ENCODE data around the gene SQOR. TPM values are rescaled to one million over a fixed set of nuclear protein-coding genes. Genes with fewer than 3 reads are reported as not detected.
A peak's percentile ranks its signal among the peaks of the same experiment; 100 is the strongest.

Gene SQOR
- total and polyA plus RNA-seq, 2 of the 4 experiments (the other 2 are of a cell fraction), result 22.1 to 40.3 TPM

DNA sequence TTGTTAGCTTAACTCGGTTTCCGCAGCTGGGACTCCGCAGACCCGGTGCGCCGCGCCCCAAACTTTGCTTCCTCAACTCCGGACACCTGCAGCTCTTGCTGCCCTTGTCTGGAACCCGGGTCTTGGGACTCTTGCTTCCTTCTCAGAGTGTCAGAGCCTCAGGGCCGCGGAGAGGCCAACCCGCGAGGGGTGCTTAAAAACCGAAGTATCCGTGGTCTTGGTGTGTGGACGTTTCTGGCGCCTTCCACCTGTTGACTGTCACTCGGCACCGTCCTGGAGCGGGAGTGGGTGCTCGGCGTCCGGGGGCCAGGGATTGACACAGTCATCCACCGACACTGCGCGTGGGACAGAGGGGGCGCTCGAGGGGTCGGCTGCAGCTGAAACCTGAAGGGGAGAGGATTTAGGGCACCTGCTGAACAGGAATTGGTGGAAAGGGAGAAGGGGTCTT, 386 bp downstream of the SQOR start:
- no peaks in the 10 kb centered on the region for H3K36me3 ChIP-seq (ENCODE audit: control insufficient read depth, insufficient read depth, low read length)
- H3K23ac ChIP-seq (ENCODE audit: low read depth, low read length), result peak overlapping the region; percentile 27; the same call in 1 of the 2 replicates
- no peaks in the 10 kb centered on the region for H3K27me3 ChIP-seq (ENCODE audit: control insufficient read depth, insufficient read depth, low read length)
- H3K56ac ChIP-seq (ENCODE audit: extremely low read depth, insufficient read depth, low read length), result peak overlapping the region; percentile 43; the same call in 1 of the 2 replicates
- peak overlapping the region; percentile 2 for H4K5ac ChIP-seq (ENCODE audit: low read depth, low read length)
- peak overlapping the region; percentile 54 for H3K9ac ChIP-seq (ENCODE audit: low read depth, low read length)
- no peaks in the 10 kb centered on the region for H4K20me1 ChIP-seq (ENCODE audit: insufficient read depth, low read length)
- ATAC-seq (ENCODE audit: low read depth) (peak; percentile 15), DNase-seq (no peak)
- peaks cover 8% of the 10 kb centered on the region for H3K9me1 ChIP-seq (ENCODE audit: insufficient read depth, low read length)
- H4K91ac ChIP-seq (ENCODE audit: insufficient read depth, low read depth, low read length), result peak overlapping the region; percentile 19; the same call in 1 of the 2 replicates
- dilution Hi-C loops (cut with HindIII; ENCODE audit: low sequenced_read_pairs, unreplicated experiment), result no loop called here
- peak overlapping the region; percentile 7 for H3K18ac ChIP-seq (ENCODE audit: low read depth, low read length)
- H3K9me3 ChIP-seq (ENCODE audit: control insufficient read depth, insufficient read depth, low read length), result no peaks in the 10 kb centered on the region
- peaks cover 8 to 17% of the 10 kb centered on the region in 2 experiments for H3K79me1 ChIP-seq (ENCODE audit: low read depth in 1 of 2, low read length in 2 of 2)
- peak overlapping the region; percentile 55; the same call in 2 of the 3 replicates for H2BK15ac ChIP-seq (ENCODE audit: low read depth, low read length)
- H3K4ac ChIP-seq (ENCODE audit: low read depth, low read length), result peak overlapping the region; percentile 77; the same call in 1 of the 2 replicates
- H2AFZ ChIP-seq (replicated peaks; ENCODE audit: low read length, poor library complexity), result peak overlapping the region; percentile 97
- peak overlapping the region; percentile 58; the same call in 1 of the 2 replicates for H2BK120ac ChIP-seq (ENCODE audit: low read depth, low read length)
- peak overlapping the region; percentile 83 for H2AK9ac ChIP-seq (replicated peaks; ENCODE audit: low read depth, low read length, poor library complexity)
- H3K4me2 ChIP-seq (ENCODE audit: low read depth, low read length), result peak overlapping the region; percentile 85
- TF ChIP-seq, protein P1, sequence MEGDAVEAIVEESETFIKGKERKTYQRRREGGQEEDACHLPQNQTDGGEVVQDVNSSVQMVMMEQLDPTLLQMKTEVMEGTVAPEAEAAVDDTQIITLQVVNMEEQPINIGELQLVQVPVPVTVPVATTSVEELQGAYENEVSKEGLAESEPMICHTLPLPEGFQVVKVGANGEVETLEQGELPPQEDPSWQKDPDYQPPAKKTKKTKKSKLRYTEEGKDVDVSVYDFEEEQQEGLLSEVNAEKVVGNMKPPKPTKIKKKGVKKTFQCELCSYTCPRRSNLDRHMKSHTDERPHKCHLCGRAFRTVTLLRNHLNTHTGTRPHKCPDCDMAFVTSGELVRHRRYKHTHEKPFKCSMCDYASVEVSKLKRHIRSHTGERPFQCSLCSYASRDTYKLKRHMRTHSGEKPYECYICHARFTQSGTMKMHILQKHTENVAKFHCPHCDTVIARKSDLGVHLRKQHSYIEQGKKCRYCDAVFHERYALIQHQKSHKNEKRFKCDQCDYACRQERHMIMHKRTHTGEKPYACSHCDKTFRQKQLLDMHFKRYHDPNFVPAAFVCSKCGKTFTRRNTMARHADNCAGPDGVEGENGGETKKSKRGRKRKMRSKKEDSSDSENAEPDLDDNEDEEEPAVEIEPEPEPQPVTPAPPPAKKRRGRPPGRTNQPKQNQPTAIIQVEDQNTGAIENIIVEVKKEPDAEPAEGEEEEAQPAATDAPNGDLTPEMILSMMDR (conservative IDR thresholded peaks at IDR 0.05; ENCODE audit: low read depth, low read length), result peak; percentile 32
- no peak for TF ChIP-seq MAZ (IDR thresholded peaks at IDR 0.05; ENCODE audit: borderline replicate concordance, low read depth, low read length)
- in situ Hi-C loops (cut with MboI; ENCODE audit: low sequenced_read_pairs), result no loop called here
- H3K14ac ChIP-seq (replicated peaks; ENCODE audit: low read depth, low read length), result 0 out of 2 replicates have a peak overlapping the region, but pooled peaks have one; percentile 62
- ChIA-PET POLR2A (ENCODE audit: unreplicated experiment) (no interaction called here), CTCF (no interaction called here)
- WGBS, 2 experiments (ENCODE audit: extremely low coverage in 2 of 2, insufficient read length in 1 of 2), result 5% methylated on average over 14 of the region's 29 CpGs; no CpG with 5 or more reads in 1 of the 2 experiments
- H2BK5ac ChIP-seq (ENCODE audit: low read depth, low read length, poor library complexity, severe bottlenecking), result no peak overlapping the region
- peak overlapping the region; percentile 56 for H3K4me3 ChIP-seq (ENCODE audit: insufficient read depth, low read depth, low read length)
- peak overlapping the region; percentile 75 to 78; a peak in 3 of 4 replicates for H4K8ac ChIP-seq (ENCODE audit: low read depth in 2 of 2, low read length in 2 of 2)
- TSS peak; percentile 24 for BruUV-seq (replicated peaks)
- no peak overlapping the region for H2AK5ac ChIP-seq (ENCODE audit: low read depth, low read length)
- H3K27ac ChIP-seq (ENCODE audit: insufficient read depth, low read length), result peak overlapping the region; percentile 49; the same call in 1 of the 2 replicates
- H2BK20ac ChIP-seq (ENCODE audit: low read depth, low read length), result no peak overlapping the region
- intact Hi-C loops (cut with micrococcal nuclease), result no loop called here
- H3K4me1 ChIP-seq (ENCODE audit: control insufficient read depth, insufficient read depth, low read length), result peaks cover 16% of the 10 kb centered on the region

Data from IMR-90 (cell line).